ENCODE measurements around the gene BDKRB2. TPM values are rescaled to one million over a fixed set of nuclear protein-coding genes. Genes with fewer than 3 reads are reported as not detected.

BDKRB2 gene
- total RNA-seq, 1 donor from 2014 or later = 10.1 TPM

GRCh38 chr14:96208739-96209138 is 4.1 kb downstream of the BDKRB2 start:
- DNase-seq (ENCODE audit: low spot score in 2 of 2, unreplicated experiment in 2 of 2) = no peak
- H3K4me1 Mint-ChIP-seq = peaks cover 36% of the 10 kb centered on the region
- H3K27me3 Mint-ChIP-seq (ENCODE audit: low read depth) = no peaks in the 10 kb centered on the region
- TF ChIP-seq CTCF (IDR thresholded peaks at IDR 0.05; ENCODE audit: unreplicated experiment) = no peak
- peaks cover 9% of the 10 kb centered on the region for H3K9me3 Mint-ChIP-seq
- H3K36me3 Mint-ChIP-seq = peaks cover 14% of the 10 kb centered on the region
- H3K4me3 Mint-ChIP-seq = no peak overlapping the region
- no peak overlapping the region for H3K27ac Mint-ChIP-seq

GRCh38 chr14:96212140-96212539 is 7.5 kb downstream of the BDKRB2 start:
- Mint-ChIP-seq H3K4me1 (peaks cover 12% of the 10 kb centered on the region), H3K27me3 (ENCODE audit: low read depth) (no peaks in the 10 kb centered on the region), H3K27ac (no peak overlapping the region), H3K36me3 (peaks cover 14% of the 10 kb centered on the region), H3K9me3 (peaks cover 9% of the 10 kb centered on the region), H3K4me3 (no peak overlapping the region)
- no peak for TF ChIP-seq CTCF (IDR thresholded peaks at IDR 0.05; ENCODE audit: unreplicated experiment)
- DNase-seq (ENCODE audit: low spot score in 2 of 2, unreplicated experiment in 2 of 2) = no peak

GRCh38 chr14:96212896-96213295 is 8.3 kb downstream of the BDKRB2 start:
- Mint-ChIP-seq H3K4me3 (no peak overlapping the region), H3K9me3 (peaks cover 9% of the 10 kb centered on the region), H3K36me3 (peaks cover 14% of the 10 kb centered on the region), H3K27ac (no peak overlapping the region), H3K27me3 (ENCODE audit: low read depth) (no peaks in the 10 kb centered on the region), H3K4me1 (peaks cover 9% of the 10 kb centered on the region)
- TF ChIP-seq CTCF (IDR thresholded peaks at IDR 0.05; ENCODE audit: unreplicated experiment) = no peak
- no peak for DNase-seq (ENCODE audit: low spot score in 2 of 2, unreplicated experiment in 2 of 2)

GRCh38 chr14:96213871-96214465 is 9.3 kb downstream of the BDKRB2 start:
- Mint-ChIP-seq H3K9me3 (peaks cover 9% of the 10 kb centered on the region), H3K36me3 (peaks cover 14% of the 10 kb centered on the region), H3K4me3 (no peak overlapping the region), H3K27ac (no peak overlapping the region), H3K27me3 (ENCODE audit: low read depth) (no peaks in the 10 kb centered on the region), H3K4me1 (peaks cover 9% of the 10 kb centered on the region)
- no peak for DNase-seq (ENCODE audit: low spot score in 2 of 2, unreplicated experiment in 2 of 2)
- no peak for TF ChIP-seq CTCF (IDR thresholded peaks at IDR 0.05; ENCODE audit: unreplicated experiment)

GRCh38 chr14:96214793-96215192 is 10.2 kb downstream of the BDKRB2 start:
- H3K36me3 Mint-ChIP-seq = peaks cover 14% of the 10 kb centered on the region
- TF ChIP-seq CTCF (IDR thresholded peaks at IDR 0.05; ENCODE audit: unreplicated experiment) = no peak
- no peak for DNase-seq (ENCODE audit: low spot score in 2 of 2, unreplicated experiment in 2 of 2)
- H3K27me3 Mint-ChIP-seq (ENCODE audit: low read depth) = no peaks in the 10 kb centered on the region
- H3K9me3 Mint-ChIP-seq = peaks cover 9% of the 10 kb centered on the region
- H3K4me3 Mint-ChIP-seq = no peak overlapping the region
- peaks cover 9% of the 10 kb centered on the region for H3K4me1 Mint-ChIP-seq
- no peak overlapping the region for H3K27ac Mint-ChIP-seq
